Uterine smooth muscle cell (primary cell): ENCODE results near the gene LRRC63. TPM values are rescaled to one million over a fixed set of nuclear protein-coding genes. Genes with fewer than 3 reads are reported as not detected.

ENCODE experiments used
- total RNA-seq: library from RNA; depleted of rRNA; stranded (reverse); fragments of >200 nt; gene quantifications from 2 replicates; pipeline ENCODE4 v1.2.3, GENCODE V29; 2014

The LRRC63 gene
- 0.22 and 0.50 TPM in 2 replicates for total RNA-seq

GRCh38 chr13:46211483-46212351 is at the start of gene LRRC63:
Gene LRRC63 (plus strand): TSS chr13:46211928. CDS start chr13:46213035, 1,107 bp downstream.

GRCh38 chr13:46181840-46182490 is 29.8 kb upstream of the LRRC63 start, which contains the start of gene LCP1:
Gene LCP1 (minus strand): TSS chr13:46182177. CDS start chr13:46159662, 22,515 bp downstream.

Other genes starting within 250 kb of the LRRC63 start
- gene ZC3H13, start 159.2 kb upstream of the LRRC63 start, total RNA-seq: 19.5 and 21.0 TPM in 2 replicates
- gene CPB2, start 106.9 kb upstream of the LRRC63 start, total RNA-seq: not detected in 2 replicates
- gene LCP1, start 29.8 kb upstream of the LRRC63 start, total RNA-seq: 2.7 and 4.7 TPM in 2 replicates
- gene RUBCNL, start 175.3 kb downstream of the LRRC63 start, total RNA-seq: 2.8 and 20.0 TPM in 2 replicates